ENCODE results near the gene EIF4G3. TPM values are rescaled to one million over a fixed set of nuclear protein-coding genes. Genes with fewer than 3 reads are reported as not detected.

The EIF4G3 gene
- total and polyA plus RNA-seq, 10 of the 15 experiments (the other 5 are each of a cell fraction or from before 2014, with no cell fraction given) = 7.4 to 45.1 (median 29.1) TPM

GRCh38 chr1:20950679-20951078, 226.0 kb downstream of the EIF4G3 start:
- Histone ChIP-seq H3K9me3 (replicated peaks; ENCODE audit: control insufficient read depth, insufficient read depth, low read length) (no peaks in the 10 kb centered on the region), H3K9ac (ENCODE audit: control insufficient read depth, insufficient read depth, low read length) (no peak overlapping the region), H2AFZ (ENCODE audit: control insufficient read depth, low read depth, low read length) (no peak overlapping the region), H3K27ac (ENCODE audit: control insufficient read depth, insufficient read depth) (no peak overlapping the region), H4K20me1 (ENCODE audit: control insufficient read depth, insufficient read depth) (no peaks in the 10 kb centered on the region), H3K4me2 (ENCODE audit: control insufficient read depth, insufficient read depth) (no peak overlapping the region), H3K27me3 (replicated peaks in 1 of 2; ENCODE audit: control insufficient read depth in 2 of 2, insufficient read depth in 2 of 2, low read length in 1 of 2) (no peaks in the 10 kb centered on the region), H3K79me2 (ENCODE audit: control insufficient read depth, insufficient read depth, low read length) (no peaks in the 10 kb centered on the region), H3K4me1 (ENCODE audit: control insufficient read depth, insufficient read depth, low read length) (no peaks in the 10 kb centered on the region), H3K4me3 (no peak overlapping the region), H3K36me3 (ENCODE audit: control insufficient read depth in 2 of 2, insufficient read depth in 2 of 2, low read length in 1 of 2) (peaks cover 0 to 7% of the 10 kb centered on the region in 2 experiments; a peak in 1 of 4 replicates)
- CTCF ChIA-PET = no interaction called here
- intact Hi-C loops (cut with micrococcal nuclease; ENCODE audit: unreplicated experiment) (no loop called here), in situ Hi-C loops (cut with MboI) (no loop called here)
- POLR2A ChIA-PET = no interaction called here
- FAIRE-seq (no peak), DNase-seq (ENCODE audit: low read depth, low spot score) (no peak), ATAC-seq (no peak)
- BruUV-seq (replicated peaks) = no TSS peak
- RAD21 ChIA-PET (ENCODE audit: unreplicated experiment) = interaction anchor here (0.6 kb wide), 1 partner anchor 13 kb away, joined by 3 read pairs; no protein-coding TSS in a partner anchor
- SMC1A ChIA-PET (ENCODE audit: uncharacterized antibody, unreplicated experiment) = no interaction called here
- WGBS (ENCODE audit: insufficient coverage, insufficient replicate concordance, low lambda C conversion rate, missing lambda C conversion rate) = 98% methylated on average over 3 of the region's 3 CpGs
- TF ChIP-seq BMI1 (IDR thresholded peaks at IDR 0.05; ENCODE audit: borderline replicate concordance) = no peak
- no peak for TF ChIP-seq BRCA1 (IDR thresholded peaks at IDR 0.05; ENCODE audit: low read depth, low read length)
- TF ChIP-seq FOXM1 (IDR thresholded peaks at IDR 0.05; ENCODE audit: low read depth, low read length) = no peak
- TF ChIP-seq E4F1 (IDR thresholded peaks at IDR 0.05; ENCODE audit: borderline replicate concordance, partially characterized antibody) = no peak
- no peak for TF ChIP-seq IRF5 (IDR thresholded peaks at IDR 0.05; ENCODE audit: borderline replicate concordance)
- TF ChIP-seq PKNOX1 (IDR thresholded peaks at IDR 0.05) = no peak
- TF ChIP-seq CUX1 (IDR thresholded peaks at IDR 0.05; ENCODE audit: insufficient replicate concordance, low read depth, low read length) = no peak
- no peak for TF ChIP-seq KAT2A (conservative IDR thresholded peaks at IDR 0.05; ENCODE audit: control insufficient read depth, low read depth, low read length)
- TF ChIP-seq NRF1 (conservative IDR thresholded peaks at IDR 0.05; ENCODE audit: low read depth, low read length) = no peak
- TF ChIP-seq NFYB (IDR thresholded peaks at IDR 0.05; ENCODE audit: insufficient read depth, low read depth, low read length) = no peak
- TF ChIP-seq USF2 (IDR thresholded peaks at IDR 0.05; ENCODE audit: borderline replicate concordance, low read depth, low read length) = no peak
- TF ChIP-seq POLR2A (IDR thresholded peaks at IDR 0.05; ENCODE audit: low read depth, low read length) = no peak
- TF ChIP-seq CREM (IDR thresholded peaks at IDR 0.05; ENCODE audit: low read depth) = no peak
- TF ChIP-seq HCFC1 (IDR thresholded peaks at IDR 0.05; ENCODE audit: low read length) = no peak

Measured in GM12878 (cell line).